H1 (cell line): ENCODE results near the gene PAX5. TPM values are rescaled to one million over a fixed set of nuclear protein-coding genes. Genes with fewer than 3 reads are reported as not detected.
A peak's percentile ranks its signal among the peaks of the same experiment; 100 is the strongest.

Experiments
- CTCF ChIA-PET: fragments of 300-600 bp; sonication (Branson Sonifier 250); formaldehyde crosslinking; loops from one replicate; lab custom pipeline; 2021; ENCODE audit not compliant: partially characterized antibody; lab: Charles Lee
- POLR2A ChIA-PET: fragments of 300-600 bp; sonication (Branson Sonifier 250); formaldehyde crosslinking; loops from one replicate; lab custom pipeline; 2021; ENCODE audit warnings: inconsistent platforms; ENCODE audit not compliant: partially characterized antibody; lab: Charles Lee
- DNase-seq, 2 experiments: peaks; one replicate each; pipeline versions ENCODE4 v3.0.0 to v3.0.0-alpha.2; 2010 to 2022; ENCODE audit warnings: low spot score in 2 of 2, low read depth in 1 of 2, mixed read lengths in 1 of 2
- FAIRE-seq: peaks from 2 replicates; lab custom pipeline; 2011; peaks lifted over from hg19 to GRCh38; lab: Jason Lieb, UNC
- H2AFZ ChIP-seq: 2 replicates; pipeline ENCODE4 v1.8.1; 2012; ENCODE audit warnings: low read length, inconsistent platforms
- H2AK5ac ChIP-seq: 2 replicates; pipeline ENCODE4 v1.6.1; 2013; ENCODE audit warnings: low read depth, low read length
- H2BK120ac ChIP-seq: replicated peaks from 2 replicates; pipeline ENCODE3; 2013; ENCODE audit warnings: low read depth, low read length, inconsistent platforms
- H2BK12ac ChIP-seq: 2 replicates; pipeline ENCODE4 v1.6.1; 2013; ENCODE audit warnings: low read depth, low read length
- H2BK15ac ChIP-seq: 2 replicates; pipeline ENCODE4 v1.6.1; 2013; ENCODE audit warnings: low read length
- H2BK20ac ChIP-seq: 2 replicates; pipeline ENCODE4 v1.6.1; 2013; ENCODE audit warnings: low read length
- H2BK5ac ChIP-seq: 2 replicates; pipeline ENCODE4 v1.6.1; 2013; ENCODE audit warnings: low read depth, low read length
- H3K14ac ChIP-seq: 2 replicates; pipeline ENCODE4 v1.6.1; 2013; ENCODE audit warnings: inconsistent platforms; ENCODE audit not compliant: insufficient read length
- H3K18ac ChIP-seq: 2 replicates; pipeline ENCODE4 v1.6.1; 2013; ENCODE audit warnings: low read length; ENCODE audit errors: extremely low read depth
- H3K23ac ChIP-seq: 2 replicates; pipeline ENCODE4 v1.6.1; 2013; ENCODE audit warnings: inconsistent platforms; ENCODE audit not compliant: insufficient read length
- H3K23me2 ChIP-seq: 2 replicates; pipeline ENCODE4 v1.6.1; 2013; ENCODE audit warnings: low read depth, low read length
- H3K27ac ChIP-seq: 2 replicates; pipeline ENCODE4 v1.6.1; 2011; ENCODE audit warnings: low read depth, low read length, inconsistent platforms
- H3K27me3 ChIP-seq, 4 experiments: replicated peaks in 1 of 4; 1 replicate in 1 of 4; 2 replicates in 3 of 4; pipeline versions ENCODE4 v1.6.1 to v1.8.1; 2011 to 2013; ENCODE audit warnings: low read length in 3 of 4, mild to moderate bottlenecking in 3 of 4, inconsistent platforms in 2 of 4, mixed read lengths in 2 of 4, moderate library complexity in 1 of 4; ENCODE audit not compliant: control insufficient read depth in 3 of 4, insufficient read depth in 3 of 4; ENCODE audit errors: extremely low read depth in 1 of 4
- H3K36me3 ChIP-seq, 4 experiments: 2 replicates each; pipeline versions ENCODE4 v1.6.1 to v1.8.1; 2011 to 2013; ENCODE audit warnings: mild to moderate bottlenecking in 4 of 4, low read length in 3 of 4, moderate library complexity in 2 of 4, control low read depth in 1 of 4, inconsistent platforms in 1 of 4; ENCODE audit not compliant: insufficient read depth in 4 of 4, control insufficient read depth in 2 of 4
- H3K4ac ChIP-seq: replicated peaks from 2 replicates; pipeline ENCODE3; 2013; ENCODE audit warnings: low read length, low read depth, mixed read lengths, inconsistent platforms; ENCODE audit not compliant: insufficient read length
- H3K4me1 ChIP-seq, 4 experiments: replicated peaks in 1 of 4; 1 replicate in 1 of 4; 2 replicates in 3 of 4; pipeline versions ENCODE4 v1.6.1 to v1.8.1; 2011 to 2013; ENCODE audit warnings: low read length in 3 of 4, inconsistent platforms in 2 of 4, mixed read lengths in 1 of 4; ENCODE audit not compliant: insufficient read depth in 4 of 4, control insufficient read depth in 3 of 4
- H3K4me2 ChIP-seq, 2 experiments: 2 replicates each; pipeline versions ENCODE4 v1.6.1 to v1.8.1; 2011 to 2013; ENCODE audit warnings: low read depth in 2 of 2, low read length in 2 of 2, control low read depth in 1 of 2, inconsistent platforms in 1 of 2, mild to moderate bottlenecking in 1 of 2; ENCODE audit not compliant: insufficient read depth in 1 of 2
- H3K4me3 ChIP-seq, 4 experiments: fragments of 200-600, 300-600 bp in 1 of 4; sonication (generic), shearing (Covaris generic), sonication (Bioruptor Twin) in 1 of 4; 2 replicates each; pipeline versions ENCODE4 v1.5.1 to v1.8.1; 2011 to 2016; ENCODE audit warnings: low read length in 4 of 4, low read depth in 3 of 4, control low read depth in 2 of 4, inconsistent platforms in 2 of 4, mild to moderate bottlenecking in 2 of 4, mixed read lengths in 1 of 4, moderate library complexity in 1 of 4; ENCODE audit not compliant: insufficient read depth in 2 of 4; ENCODE audit errors: extremely low read depth in 1 of 4
- H3K56ac ChIP-seq: replicated peaks from 2 replicates; pipeline ENCODE3; 2013; ENCODE audit warnings: low read depth, mild to moderate bottlenecking, mixed read lengths, low read length, inconsistent platforms; ENCODE audit not compliant: insufficient read length
- H3K79me1 ChIP-seq: 2 replicates; pipeline ENCODE4 v1.6.1; 2013; ENCODE audit warnings: low read depth, low read length, control low read depth
- H3K79me2 ChIP-seq, 2 experiments: 2 replicates each; pipeline versions ENCODE4 v1.6.1 to v1.8.1; 2012 to 2013; ENCODE audit warnings: low read length in 2 of 2, mild to moderate bottlenecking in 2 of 2, inconsistent platforms in 1 of 2; ENCODE audit not compliant: insufficient read depth in 2 of 2, control insufficient read depth in 1 of 2
- H3K9ac ChIP-seq, 4 experiments: replicated peaks in 1 of 4; 1 replicate in 1 of 4; 2 replicates in 3 of 4; pipeline versions ENCODE4 v1.6.1 to v1.8.1; 2011 to 2013; ENCODE audit warnings: low read depth in 3 of 4, low read length in 3 of 4, control low read depth in 2 of 4, mild to moderate bottlenecking in 2 of 4, moderate library complexity in 2 of 4, inconsistent platforms in 1 of 4; ENCODE audit errors: extremely low read depth in 1 of 4
- H3K9me3 ChIP-seq, 2 experiments: 2 replicates each; pipeline versions ENCODE4 v1.6.1 to v1.8.1; 2012 to 2013; ENCODE audit warnings: mild to moderate bottlenecking in 2 of 2, moderate library complexity in 2 of 2, control low read depth in 1 of 2, inconsistent platforms in 1 of 2, low read depth in 1 of 2, low read length in 1 of 2, mixed read lengths in 1 of 2; ENCODE audit not compliant: insufficient read depth in 2 of 2
- H4K20me1 ChIP-seq, 2 experiments: replicated peaks in 1 of 2; 2 replicates each; pipeline versions ENCODE3 to v1.8.1; 2011 to 2013; ENCODE audit warnings: inconsistent platforms in 2 of 2, low read length in 2 of 2, mild to moderate bottlenecking in 1 of 2; ENCODE audit not compliant: insufficient read depth in 2 of 2, control insufficient read depth in 1 of 2
- H4K5ac ChIP-seq: 2 replicates; pipeline ENCODE4 v1.6.1; 2013; ENCODE audit warnings: low read length, low read depth, mixed read lengths, inconsistent platforms; ENCODE audit not compliant: insufficient read length
- H4K8ac ChIP-seq: 2 replicates; pipeline ENCODE4 v1.8.0; 2013; ENCODE audit warnings: mild to moderate bottlenecking, moderate library complexity, low read length, inconsistent platforms; ENCODE audit not compliant: insufficient read depth; ENCODE audit errors: extremely low read depth
- H4K91ac ChIP-seq: replicated peaks from 2 replicates; pipeline ENCODE3; 2013; ENCODE audit warnings: low read length, mixed read lengths, inconsistent platforms; ENCODE audit not compliant: insufficient read length
- CBX8 ChIP-seq: fragments of 300-800, 300-1000 bp; sonication (generic); IDR thresholded peaks from 2 replicates; pipeline ENCODE4 v1.7.1; 2016; ENCODE audit warnings: low read depth, low read length, borderline replicate concordance
- CHD2 ChIP-seq: IDR thresholded peaks from 2 replicates; pipeline ENCODE4 v1.6.1; 2012; ENCODE audit warnings: low read length, improper control_type of control experiment
- CREB1 ChIP-seq: IDR thresholded peaks from 2 replicates; pipeline ENCODE4 v1.6.1; 2012; ENCODE audit warnings: inconsistent platforms
- EP300 ChIP-seq, 2 experiments: IDR thresholded peaks; 1 replicate in 1 of 2; 2 replicates in 1 of 2; pipeline ENCODE4 v1.6.1; 2011 to 2012; ENCODE audit warnings: low read depth in 2 of 2, low read length in 2 of 2, mild to moderate bottlenecking in 2 of 2, borderline replicate concordance in 1 of 2, inconsistent platforms in 1 of 2, moderate library complexity in 1 of 2
- EZH2 ChIP-seq: fragments of 200-600 bp; sonication (generic); IDR thresholded peaks from 2 replicates; pipeline ENCODE4 v1.7.1; 2012; ENCODE audit warnings: low read depth, mild to moderate bottlenecking, moderate library complexity, low read length, inconsistent platforms; ENCODE audit not compliant: severe bottlenecking
- HDAC6 ChIP-seq: IDR thresholded peaks from one replicate; pipeline ENCODE4 v1.7.1; 2012; ENCODE audit warnings: low read depth, mild to moderate bottlenecking, inconsistent platforms, low read length, moderate library complexity
- KDM1A ChIP-seq: fragments of 200-600, 300-600 bp; sonication (generic); IDR thresholded peaks from 2 replicates; pipeline ENCODE4 v1.7.1; 2016; ENCODE audit warnings: mild to moderate bottlenecking, low read length, borderline replicate concordance
- KDM5A ChIP-seq: fragments of 200-600 bp; IDR thresholded peaks from 2 replicates; pipeline ENCODE4 v1.7.1; 2012; ENCODE audit warnings: mild to moderate bottlenecking, low read length, inconsistent platforms, mixed read lengths
- RAD21 ChIP-seq, 2 experiments: IDR thresholded peaks in 1 of 2; conservative IDR thresholded peaks in 1 of 2; 2 replicates each; pipeline ENCODE4 v1.6.1; 2011; ENCODE audit warnings: low read depth in 2 of 2, low read length in 2 of 2, improper control_type of control experiment in 1 of 2, inconsistent platforms in 1 of 2, mild to moderate bottlenecking in 1 of 2, moderate library complexity in 1 of 2
- SUZ12 ChIP-seq: fragments of 200-600 bp; sonication (generic); IDR thresholded peaks from 2 replicates; pipeline ENCODE4 v1.6.1; 2012; ENCODE audit warnings: mild to moderate bottlenecking, inconsistent platforms, low read length, moderate library complexity, mixed read lengths
- YY1 ChIP-seq: IDR thresholded peaks from 2 replicates; pipeline ENCODE4 v1.6.1; 2011; ENCODE audit warnings: low read depth, mild to moderate bottlenecking, low read length
- WGBS, 2 experiments: shearing (Covaris generic) in 1 of 2; methylation state at CpG; one replicate each; pipeline versions ENCODE4 v1.1.6 to v1.1.7; 2013 to 2015; ENCODE audit warnings: low lambda C conversion rate in 2 of 2, mixed read lengths in 2 of 2, inconsistent platforms in 1 of 2, low coverage in 1 of 2, missing lambda C conversion rate in 1 of 2; ENCODE audit not compliant: insufficient replicate concordance in 2 of 2, insufficient coverage in 1 of 2, insufficient read length in 1 of 2; ENCODE audit errors: extremely low coverage in 1 of 2, missing lambda C conversion rate in 1 of 2; 5-methylcytosine and 5-hydroxymethylcytosine counted together
- polyA plus RNA-seq, 7 experiments: library from polyadenylated mRNA; depleted of rRNA in 3 of 7; stranded (reverse) in 5 of 7; unstranded in 2 of 7; fragments of >200 nt in 5 of 7; fragments of 200-250 nt in 2 of 7; gene quantifications; 1 replicate in 5 of 7; 2 replicates in 1 of 7; 4 replicates in 1 of 7; pipeline versions ENCODE4 v1.2.1 to v1.2.3, GENCODE V29; 2011 to 2013; ENCODE audit warnings: missing spikeins in 2 of 7, mixed read lengths in 2 of 7
- total RNA-seq: library from RNA; stranded (reverse); fragmentation: NEBNext Ultra II Directional; extraction: Animal tissue kit (Norgen Biotek cat#: 25700); gene quantifications from 2 replicates; pipeline ENCODE4 v1.2.1, GENCODE V29; 2021

PAX5 gene
- total and polyA plus RNA-seq, 2 of the 8 experiments (the other 6 are each of a cell fraction or from before 2014, with no cell fraction given), result 0.29 to 0.43 TPM

DNA sequence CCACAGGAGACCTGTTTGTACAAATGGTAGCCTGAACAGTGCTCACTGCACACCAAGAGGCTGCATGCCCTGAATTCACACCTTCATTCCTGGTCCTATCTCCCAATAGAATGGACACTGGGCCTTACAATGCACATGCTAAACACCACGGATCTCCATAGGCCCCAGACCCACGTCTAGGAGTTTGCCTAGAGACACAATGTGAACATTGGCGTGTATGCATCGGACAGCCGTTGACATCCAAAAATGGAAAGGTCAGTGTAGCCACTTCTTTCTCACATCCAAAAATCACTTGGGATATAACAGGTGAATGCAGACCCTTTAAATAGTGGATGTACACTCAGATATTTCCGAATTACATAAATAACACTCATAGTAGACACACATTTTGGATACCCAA lies 927 bp downstream of the PAX5 start:
- H2BK12ac ChIP-seq, result no peak overlapping the region
- no peaks in the 10 kb centered on the region for H3K79me2 ChIP-seq
- no peak overlapping the region for H2BK15ac ChIP-seq
- DNase-seq (no peak), FAIRE-seq (no peak)
- H3K27me3 ChIP-seq, result peaks cover 80 to 100% (median 98%) of the 10 kb centered on the region in 4 experiments
- no peak overlapping the region for H3K23ac ChIP-seq
- no peak overlapping the region for H4K5ac ChIP-seq
- H3K9ac ChIP-seq, result no peak overlapping the region
- H2AK5ac ChIP-seq, result no peak overlapping the region
- ChIA-PET CTCF (interaction anchor here (0.6 to 2.1 kb wide), 2 partner anchors 37 to 319 kb away, joined by 4 to 8 read pairs; no protein-coding TSS in a partner anchor), POLR2A (no interaction called here)
- no peak overlapping the region for H3K4me3 ChIP-seq
- H3K27ac ChIP-seq, result no peak overlapping the region
- H2BK5ac ChIP-seq, result no peak overlapping the region
- H4K20me1 ChIP-seq, result peaks cover 4 to 11% of the 10 kb centered on the region in 2 experiments
- no peaks in the 10 kb centered on the region for H3K79me1 ChIP-seq
- no peak overlapping the region for H3K18ac ChIP-seq
- no peaks in the 10 kb centered on the region for H3K9me3 ChIP-seq
- no peak overlapping the region for H2AFZ ChIP-seq
- H2BK20ac ChIP-seq, result no peak overlapping the region
- peaks cover 31% of the 10 kb centered on the region for H3K23me2 ChIP-seq
- peak overlapping the region in 1 of 2 experiments; percentile 88; a peak in 1 of 4 replicates for H3K4me2 ChIP-seq
- H3K4me1 ChIP-seq, result peaks cover 5 to 41% (median 17%) of the 10 kb centered on the region in 4 experiments
- H3K14ac ChIP-seq, result no peak overlapping the region
- no peak overlapping the region for H4K8ac ChIP-seq
- no peak for TF ChIP-seq CHD2
- TF ChIP-seq RAD21 (IDR thresholded peaks at IDR 0.05 in 1 of 2, conservative IDR thresholded peaks at IDR 0.05 in 1 of 2; ENCODE audit: low read depth in 2 of 2, low read length in 2 of 2), result no peak
- TF ChIP-seq CBX8, result 0 out of 2 replicates have a peak, but pooled peaks have one; percentile 64
- TF ChIP-seq HDAC6, result no peak
- no peak for TF ChIP-seq YY1
- no peak for TF ChIP-seq KDM1A
- peak; percentile 3 for TF ChIP-seq EZH2
- no peak for TF ChIP-seq EP300 (IDR thresholded peaks at IDR 0.05; ENCODE audit: borderline replicate concordance in 1 of 2, low read depth in 2 of 2, low read length in 2 of 2)
- TF ChIP-seq KDM5A, result no peak
- no peak for TF ChIP-seq CREB1
- 0 out of 2 replicates have a peak, but pooled peaks have one; percentile 15 for TF ChIP-seq SUZ12
- WGBS, 2 experiments, result 57% methylated on average over 6 of the region's 6 CpGs; no CpG with 5 or more reads in 1 of the 2 experiments
- no peaks in the 10 kb centered on the region for H3K36me3 ChIP-seq
- H3K4ac ChIP-seq, result no peak overlapping the region
- H2BK120ac ChIP-seq, result no peak overlapping the region
- no peak overlapping the region for H3K56ac ChIP-seq
- no peak overlapping the region for H4K91ac ChIP-seq
